Gastrocnemius medialis (tissue), 4 donors: ENCODE measurements around the gene PLXNB3. TPM values are rescaled to one million over a fixed set of nuclear protein-coding genes. Genes with fewer than 3 reads are reported as not detected.

Source experiments
- ATAC-seq, 2 donors: fragments of 150-250 bp; one replicate each; pipeline ENCODE4 v1.9.1; 2016
- DNase-seq, 2 donors: peaks; one replicate each; pipeline ENCODE4 v3.0.0-alpha.2; 2019
- H3K27ac ChIP-seq, 4 donors: fragments of 200-600 bp; sonication (generic); 1 replicate in 1 of 4; 2 replicates in 3 of 4; pipeline ENCODE4 v1.5.1; 2016 to 2018; ENCODE audit warnings: mild to moderate bottlenecking in 2 of 4, moderate library complexity in 1 of 4
- H3K27me3 ChIP-seq, 3 donors: fragments of 200-600 bp; sonication (generic) in 2 of 3; 1 replicate in 1 of 3; 2 replicates in 2 of 3; pipeline versions ENCODE4 v1.5.1 to v1.6.0; 2016 to 2019; ENCODE audit warnings: mild to moderate bottlenecking in 1 of 3, moderate library complexity in 1 of 3
- H3K36me3 ChIP-seq, 2 donors: fragments of 200-600 bp; sonication (generic) in 1 of 2; one replicate each; pipeline ENCODE4 v1.5.1; 2017 to 2018
- H3K4me1 ChIP-seq, 2 donors: fragments of 200-600 bp; sonication (generic) in 1 of 2; one replicate each; pipeline ENCODE4 v1.5.1; 2016 to 2017; ENCODE audit warnings: mild to moderate bottlenecking in 2 of 2
- H3K4me3 ChIP-seq, 4 donors: fragments of 200-600 bp; sonication (generic) in 3 of 4; 1 replicate in 1 of 4; 2 replicates in 3 of 4; pipeline ENCODE4 v1.5.1; 2016 to 2019; ENCODE audit warnings: mild to moderate bottlenecking in 2 of 4
- H3K9me3 ChIP-seq, 3 donors: fragments of 200-600 bp; sonication (generic) in 2 of 3; 1 replicate in 1 of 3; 2 replicates in 2 of 3; pipeline ENCODE4 v1.5.1; 2016 to 2019
- POLR2A ChIP-seq, 2 donors: fragments of 450-650 bp; IDR thresholded peaks; one replicate each; pipeline ENCODE4 v1.6.1; 2017; ENCODE audit warnings: antibody characterized with exemption in 2 of 2, mild to moderate bottlenecking in 2 of 2, moderate library complexity in 2 of 2
- in situ Hi-C, 4 donors: fragments of 200-750 bp; cut with MboI; loops; one replicate each; pipeline versions ENCODE4 v1.15.0 to v1.8.0; 2017; ENCODE audit warnings: low sequenced_read_pairs in 4 of 4
- intact Hi-C: fragments of 100-400 bp; cut with DNase I; formaldehyde crosslinking; loops from one replicate; pipeline ENCODE4 v1.15.1; 2023; ENCODE audit warnings: low total_unique reads
- total RNA-seq, 4 donors: library from RNA; depleted of rRNA; stranded (reverse); fragments of >200 nt; gene quantifications; one replicate each; pipeline versions ENCODE4 v1.1.0 to v1.2.3, GENCODE V29; 2016
- TF ChIP-seq, protein P1 (sequence below), 5 experiments: fragments of 450-650 bp in 3 of 5; fragments of 200-600 bp in 2 of 5; sonication (generic) in 2 of 5; IDR thresholded peaks in 4 of 5; conservative IDR thresholded peaks in 1 of 5; 1 replicate in 4 of 5; 2 replicates in 1 of 5; pipeline ENCODE4 v1.5.1; 2016 to 2019; ENCODE audit warnings: antibody characterized with exemption in 5 of 5, mild to moderate bottlenecking in 3 of 5, moderate library complexity in 3 of 5

Gene PLXNB3
- total RNA-seq, 4 donors from 2014 or later = 0.10 to 1.1 (median 0.13) TPM

DNA sequence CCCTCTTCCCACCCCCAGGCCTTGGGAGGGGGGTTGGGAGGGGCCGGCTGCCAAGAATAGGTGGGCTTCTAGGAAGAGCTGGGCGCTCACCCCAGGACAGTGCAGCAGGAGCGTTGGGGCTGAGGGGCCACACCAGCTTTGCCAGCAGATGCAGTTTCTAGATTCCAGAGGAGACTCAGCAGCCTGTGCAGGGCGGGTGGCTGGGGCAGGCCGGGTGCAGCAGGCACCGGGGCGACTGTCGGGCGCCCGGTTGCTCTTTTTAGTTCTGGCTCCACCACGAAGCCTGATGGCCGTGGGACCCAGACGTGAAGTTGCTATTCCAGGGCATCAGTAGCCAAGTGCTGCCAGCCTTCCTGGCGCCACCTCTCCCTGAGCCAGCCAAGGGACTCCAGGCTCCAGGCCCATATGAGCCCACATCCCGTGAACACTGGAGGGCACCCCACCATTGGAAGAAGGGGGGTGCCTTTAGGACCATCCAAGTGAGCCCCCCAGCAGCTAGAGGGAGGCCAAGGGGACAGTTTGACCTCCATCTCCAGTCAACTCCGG is 36.2 kb downstream of the PLXNB3 start:
- H3K36me3 ChIP-seq = peaks cover 0 to 11% of the 10 kb centered on the region in 2 donors
- peak in 1 of 2 donors; percentile 41 for ATAC-seq
- in situ Hi-C loops (no loop called here), intact Hi-C loops (no loop called here)
- no peak overlapping the region for H3K4me3 ChIP-seq
- H3K27me3 ChIP-seq = no peaks in the 10 kb centered on the region
- peak overlapping the region in 2 of 4 donors; percentile 2 to 43 for H3K27ac ChIP-seq
- no peak for TF ChIP-seq POLR2A (IDR thresholded peaks at IDR 0.05)
- DNase-seq = no peak
- no peaks in the 10 kb centered on the region for H3K4me1 ChIP-seq
- H3K9me3 ChIP-seq = no peaks in the 10 kb centered on the region

DNA sequence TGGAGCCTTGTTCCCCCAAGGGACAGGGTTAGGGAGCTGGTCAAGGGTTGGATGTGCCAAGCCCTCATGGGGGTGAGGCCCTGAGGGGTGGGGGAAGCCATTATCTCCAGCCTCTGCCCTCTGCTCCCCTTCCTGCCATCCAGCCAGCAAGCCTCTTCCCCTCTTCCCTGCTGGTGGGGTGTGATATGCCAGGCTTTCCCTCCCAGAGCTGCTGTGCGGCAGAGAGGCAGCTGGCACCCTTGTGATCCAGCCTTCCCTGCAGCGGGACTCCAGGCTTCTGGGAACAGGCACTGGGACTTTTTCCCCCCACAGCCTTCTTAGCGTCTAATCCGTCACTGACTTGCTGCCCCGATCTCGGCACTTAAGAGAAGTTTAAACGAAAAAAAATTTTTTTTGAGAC is 36.7 kb downstream of the PLXNB3 start:
- DNase-seq (no peak), ATAC-seq (no peak)
- H3K36me3 ChIP-seq = peaks cover 0 to 11% of the 10 kb centered on the region in 2 donors
- no peaks in the 10 kb centered on the region for H3K4me1 ChIP-seq
- intact Hi-C loops (no loop called here), in situ Hi-C loops (no loop called here)
- H3K4me3 ChIP-seq = no peak overlapping the region
- peak overlapping the region in 1 of 4 donors; percentile 43 for H3K27ac ChIP-seq
- no peaks in the 10 kb centered on the region for H3K9me3 ChIP-seq
- TF ChIP-seq, protein P1, sequence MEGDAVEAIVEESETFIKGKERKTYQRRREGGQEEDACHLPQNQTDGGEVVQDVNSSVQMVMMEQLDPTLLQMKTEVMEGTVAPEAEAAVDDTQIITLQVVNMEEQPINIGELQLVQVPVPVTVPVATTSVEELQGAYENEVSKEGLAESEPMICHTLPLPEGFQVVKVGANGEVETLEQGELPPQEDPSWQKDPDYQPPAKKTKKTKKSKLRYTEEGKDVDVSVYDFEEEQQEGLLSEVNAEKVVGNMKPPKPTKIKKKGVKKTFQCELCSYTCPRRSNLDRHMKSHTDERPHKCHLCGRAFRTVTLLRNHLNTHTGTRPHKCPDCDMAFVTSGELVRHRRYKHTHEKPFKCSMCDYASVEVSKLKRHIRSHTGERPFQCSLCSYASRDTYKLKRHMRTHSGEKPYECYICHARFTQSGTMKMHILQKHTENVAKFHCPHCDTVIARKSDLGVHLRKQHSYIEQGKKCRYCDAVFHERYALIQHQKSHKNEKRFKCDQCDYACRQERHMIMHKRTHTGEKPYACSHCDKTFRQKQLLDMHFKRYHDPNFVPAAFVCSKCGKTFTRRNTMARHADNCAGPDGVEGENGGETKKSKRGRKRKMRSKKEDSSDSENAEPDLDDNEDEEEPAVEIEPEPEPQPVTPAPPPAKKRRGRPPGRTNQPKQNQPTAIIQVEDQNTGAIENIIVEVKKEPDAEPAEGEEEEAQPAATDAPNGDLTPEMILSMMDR (IDR thresholded peaks at IDR 0.05 in 4 of 5, conservative IDR thresholded peaks at IDR 0.05 in 1 of 5) = no peak
- TF ChIP-seq POLR2A (IDR thresholded peaks at IDR 0.05) = no peak
- H3K27me3 ChIP-seq = no peaks in the 10 kb centered on the region

DNA sequence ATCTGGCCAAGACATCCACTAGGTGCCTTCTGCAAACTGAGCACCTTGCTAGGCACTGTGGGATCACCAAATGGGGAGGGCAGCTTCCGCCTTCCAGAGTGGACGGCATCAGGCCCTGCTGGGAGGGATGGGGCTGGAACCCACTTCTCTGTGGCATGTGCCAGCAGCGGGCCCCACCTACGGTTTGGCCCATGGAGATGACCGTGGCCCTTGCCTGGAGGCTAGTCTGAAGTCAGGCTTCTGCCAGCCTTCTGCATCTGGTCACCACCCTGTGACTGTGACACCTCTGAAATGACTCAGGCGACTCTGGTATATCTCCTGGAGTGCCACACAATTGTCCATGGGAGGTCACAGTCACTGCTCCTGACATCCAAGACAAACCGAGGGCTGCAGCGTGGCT is 37.6 kb downstream of the PLXNB3 start:
- no peak for ATAC-seq
- Histone ChIP-seq H3K4me1 (no peaks in the 10 kb centered on the region), H3K27me3 (no peaks in the 10 kb centered on the region), H3K9me3 (no peaks in the 10 kb centered on the region), H3K27ac (no peak overlapping the region), H3K4me3 (no peak overlapping the region), H3K36me3 (peaks cover 0 to 11% of the 10 kb centered on the region in 2 donors)
- TF ChIP-seq, protein P1 (IDR thresholded peaks at IDR 0.05 in 4 of 5, conservative IDR thresholded peaks at IDR 0.05 in 1 of 5) = no peak
- no peak for TF ChIP-seq POLR2A (IDR thresholded peaks at IDR 0.05)
- in situ Hi-C loops = no loop called here
- no peak for DNase-seq
- intact Hi-C loops = no loop called here

DNA sequence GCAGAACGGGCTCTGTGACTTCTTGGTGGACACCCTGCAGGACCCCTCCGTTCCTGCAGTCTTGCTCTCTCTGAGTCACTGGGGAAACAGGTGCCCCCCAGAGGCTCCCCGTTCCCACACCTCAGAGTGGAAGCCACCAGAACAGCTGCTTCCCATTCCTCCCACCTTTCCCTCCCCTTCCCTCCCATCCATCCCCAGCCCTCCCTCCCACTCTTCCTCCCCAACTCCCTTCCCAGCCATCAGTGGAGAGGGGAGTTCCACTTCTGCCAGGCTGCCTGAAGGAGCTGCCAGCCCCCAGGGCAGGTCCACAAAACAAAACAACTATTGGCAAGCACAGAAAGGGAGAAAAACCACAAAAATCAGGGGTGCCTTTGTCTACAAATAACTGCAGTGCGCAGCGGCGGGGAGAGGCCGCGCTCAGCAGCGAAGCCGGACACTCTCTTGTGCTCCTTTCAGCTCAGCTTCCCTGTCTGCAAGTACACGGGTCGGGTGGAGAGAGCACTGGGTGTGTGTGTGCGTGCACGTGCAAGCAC is 38.5 kb downstream of the PLXNB3 start:
- peaks cover 0 to 7% of the 10 kb centered on the region in 2 donors for H3K36me3 ChIP-seq
- H3K4me3 ChIP-seq = no peak overlapping the region
- H3K27ac ChIP-seq = no peak overlapping the region
- DNase-seq = peak in 1 of 2 donors; percentile 1
- H3K4me1 ChIP-seq = no peaks in the 10 kb centered on the region
- H3K9me3 ChIP-seq = no peaks in the 10 kb centered on the region
- H3K27me3 ChIP-seq = no peaks in the 10 kb centered on the region
- no peak for ATAC-seq
- intact Hi-C loops (no loop called here), in situ Hi-C loops (no loop called here)
- TF ChIP-seq, protein P1 (IDR thresholded peaks at IDR 0.05 in 4 of 5, conservative IDR thresholded peaks at IDR 0.05 in 1 of 5) = no peak
- TF ChIP-seq POLR2A (IDR thresholded peaks at IDR 0.05) = no peak

DNA sequence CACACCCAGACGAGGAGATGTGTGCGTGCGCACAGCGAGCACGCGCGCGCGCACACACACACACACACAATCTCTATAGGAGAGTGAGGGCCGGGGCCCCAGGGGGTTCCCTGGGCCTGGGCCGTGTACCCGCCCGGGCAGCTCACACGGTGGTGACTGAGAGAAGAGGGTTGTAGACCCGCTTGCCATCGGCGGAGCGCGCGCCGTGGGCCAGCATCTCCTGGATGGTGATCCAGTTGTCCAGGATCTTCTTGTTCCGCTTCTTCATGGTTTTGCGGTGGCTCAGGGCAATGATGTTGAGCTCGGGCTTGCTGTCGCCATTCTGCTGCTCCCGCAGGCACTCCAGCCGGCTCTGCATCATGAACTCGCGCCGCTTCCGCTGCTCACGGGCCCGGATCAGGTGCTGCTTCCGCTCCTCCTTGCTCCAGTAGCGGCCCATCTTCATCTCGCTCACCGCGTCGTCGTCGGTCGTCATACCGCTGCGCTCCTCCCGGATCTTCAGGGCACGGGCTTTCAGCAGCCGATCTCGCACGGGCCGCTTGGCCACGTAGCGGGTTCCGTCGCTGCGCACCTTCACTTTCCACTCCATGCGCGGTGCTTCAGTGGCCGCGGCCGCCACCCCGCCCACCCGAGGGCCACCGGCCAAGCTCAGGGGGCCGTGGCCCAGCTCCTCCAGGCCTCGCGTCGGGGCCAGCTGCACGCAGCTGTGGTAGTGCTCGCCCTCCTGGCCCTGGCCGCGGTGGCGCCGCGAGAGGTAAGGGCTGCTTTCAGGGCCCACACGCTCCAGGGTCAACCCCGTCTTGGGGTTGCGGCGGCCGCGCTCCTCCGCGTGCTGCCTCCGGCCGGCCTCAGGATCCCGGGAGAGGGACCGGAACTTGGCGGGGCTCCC is 39.4 kb downstream of the PLXNB3 start:
- intact Hi-C loops = no loop called here
- Histone ChIP-seq H3K36me3 (no peaks in the 10 kb centered on the region), H3K27me3 (no peaks in the 10 kb centered on the region), H3K9me3 (no peaks in the 10 kb centered on the region), H3K27ac (no peak overlapping the region), H3K4me1 (no peaks in the 10 kb centered on the region), H3K4me3 (no peak overlapping the region)
- TF ChIP-seq, protein P1 (IDR thresholded peaks at IDR 0.05 in 4 of 5, conservative IDR thresholded peaks at IDR 0.05 in 1 of 5) = no peak
- no peak for TF ChIP-seq POLR2A (IDR thresholded peaks at IDR 0.05)
- no peak for ATAC-seq
- in situ Hi-C loops = no loop called here
- DNase-seq = no peak
